Caki2 (cell line): ENCODE data around the gene BANF2. TPM values are rescaled to one million over a fixed set of nuclear protein-coding genes. Genes with fewer than 3 reads are reported as not detected.

Source experiments
- DNase-seq: peaks from one replicate; pipeline ENCODE4 v3.0.0-alpha.2; 2015; ENCODE audit warnings: low read depth
- in situ Hi-C: cut with HindIII; loops from 2 replicates; pipeline ENCODE4 v1.10.0; 2016; ENCODE audit warnings: low sequenced_read_pairs, low pct_unique_long_range_greater_than_20kb, mixed read lengths
- total RNA-seq: library from RNA; depleted of rRNA; stranded (reverse); fragments of >200 nt; shearing (Covaris generic); gene quantifications from 2 replicates; pipeline ENCODE4 v1.2.3, GENCODE V29; 2014; ENCODE audit warnings: low replicate concordance

Gene BANF2
- total RNA-seq, 1 experiment from 2014 or later: not detected

DNA sequence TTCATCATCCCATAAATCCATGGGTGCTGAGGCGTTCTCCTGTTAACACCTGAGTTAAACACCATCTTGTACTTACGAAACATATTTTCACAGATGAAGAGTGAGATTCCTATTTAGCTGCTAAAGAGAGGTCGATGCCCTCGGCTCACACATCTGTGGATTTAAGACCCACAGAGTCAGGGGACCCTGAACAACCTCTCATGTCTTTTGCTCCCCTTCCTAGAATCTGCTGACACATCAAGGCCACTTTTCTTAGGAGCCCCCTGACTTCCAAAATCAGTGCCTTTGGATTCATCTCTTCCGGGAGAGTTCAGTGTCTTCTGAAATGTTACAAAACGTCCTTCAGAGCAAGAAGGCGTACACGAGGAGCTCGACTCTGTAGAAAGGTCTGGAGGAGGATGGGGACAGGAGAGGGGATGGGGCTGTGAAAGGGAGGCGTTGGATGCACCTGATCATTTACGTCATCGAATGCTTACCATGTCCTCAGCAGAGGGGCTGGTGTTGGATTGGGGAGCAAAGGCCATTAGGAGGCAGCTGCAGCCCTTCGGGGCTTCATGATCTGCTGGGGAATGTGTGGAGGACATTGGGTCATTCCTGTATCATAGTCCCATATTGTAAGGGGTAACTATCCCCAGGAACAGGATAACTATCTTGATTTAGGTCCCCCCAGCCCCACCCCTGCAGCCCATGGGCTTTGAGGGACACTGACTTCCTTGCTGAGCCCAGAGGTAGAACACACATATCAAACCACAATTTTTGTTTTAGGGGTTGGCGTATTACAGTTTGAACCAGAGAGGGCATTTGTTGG lies 22.9 kb downstream of the BANF2 start:
- no peak for DNase-seq
- in situ Hi-C loops: no loop called here

DNA sequence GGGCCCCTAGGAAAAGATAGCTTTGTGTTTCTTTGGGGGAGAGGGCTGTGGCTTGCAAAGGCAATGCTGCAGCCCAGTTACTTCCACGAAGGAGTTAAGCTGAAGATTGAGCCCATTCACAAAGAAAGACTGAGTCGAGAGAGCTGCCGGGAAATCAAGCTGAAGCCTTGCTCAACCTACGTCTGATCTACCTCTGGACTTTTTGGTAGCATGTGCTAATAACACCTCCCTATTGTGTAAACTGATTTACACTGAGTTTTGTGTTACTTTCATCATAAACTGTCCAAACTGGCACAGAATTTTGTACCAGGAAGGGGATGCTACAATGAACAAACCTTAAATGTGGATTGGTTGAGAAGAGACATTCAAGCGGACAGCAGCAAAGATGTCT lies 23.5 kb downstream of the BANF2 start:
- in situ Hi-C loops: no loop called here
- no peak for DNase-seq

DNA sequence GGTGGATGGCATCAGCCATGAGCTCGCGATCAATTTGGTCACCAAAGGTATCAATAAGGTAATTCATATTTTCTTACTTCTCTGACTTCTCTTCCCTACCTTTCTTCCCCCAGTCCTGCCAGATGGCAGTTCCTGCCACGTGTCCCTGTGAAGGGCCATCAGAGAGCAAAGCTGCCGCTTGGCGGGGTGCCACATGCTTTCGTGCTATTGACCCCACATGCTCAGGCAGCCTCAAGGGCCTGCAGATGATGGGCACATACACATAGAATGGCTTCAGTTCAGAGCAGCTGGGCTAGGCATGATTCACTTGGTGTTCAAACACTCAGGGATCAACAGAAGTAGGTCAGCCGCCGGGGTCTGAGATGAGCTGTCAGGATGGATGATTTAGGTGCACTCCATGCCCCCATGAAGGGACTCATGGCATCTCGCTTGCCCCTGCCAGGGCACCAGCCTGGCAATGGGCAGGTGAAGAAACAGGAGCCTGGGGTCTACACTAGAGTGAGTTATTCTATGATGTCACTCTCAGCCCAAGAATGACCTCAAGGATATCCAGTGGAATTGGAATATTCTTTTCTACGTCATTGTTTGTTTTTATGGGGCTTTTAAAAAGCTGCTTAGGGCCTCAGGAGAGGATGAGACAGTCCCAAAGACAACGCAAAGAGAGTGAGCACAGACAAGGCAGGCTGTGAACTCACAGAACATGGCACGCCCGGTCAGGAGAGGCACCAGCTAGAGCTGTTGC lies 25.5 kb downstream of the BANF2 start:
- in situ Hi-C loops: no loop called here
- no peak for DNase-seq

DNA sequence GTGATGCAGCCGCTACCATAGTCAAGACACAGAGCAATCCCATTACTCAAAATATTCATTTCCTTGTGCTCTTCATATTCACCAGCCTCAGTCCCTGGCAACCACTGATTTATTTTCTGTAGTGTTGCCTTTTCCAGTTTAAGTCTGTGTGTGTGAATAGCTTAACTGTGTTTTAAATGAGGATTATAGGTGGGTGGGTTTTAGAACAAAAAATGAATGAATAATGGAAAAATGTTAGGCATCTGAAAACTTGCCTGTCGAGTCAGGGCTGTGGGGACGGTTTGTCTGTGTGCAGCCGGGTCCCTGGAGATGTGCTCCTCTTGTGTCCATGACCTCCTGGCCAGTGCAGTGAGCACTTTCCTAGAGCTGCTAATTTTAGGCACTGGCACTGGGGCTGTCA lies 27.1 kb downstream of the BANF2 start:
- in situ Hi-C loops: no loop called here
- DNase-seq: no peak

DNA sequence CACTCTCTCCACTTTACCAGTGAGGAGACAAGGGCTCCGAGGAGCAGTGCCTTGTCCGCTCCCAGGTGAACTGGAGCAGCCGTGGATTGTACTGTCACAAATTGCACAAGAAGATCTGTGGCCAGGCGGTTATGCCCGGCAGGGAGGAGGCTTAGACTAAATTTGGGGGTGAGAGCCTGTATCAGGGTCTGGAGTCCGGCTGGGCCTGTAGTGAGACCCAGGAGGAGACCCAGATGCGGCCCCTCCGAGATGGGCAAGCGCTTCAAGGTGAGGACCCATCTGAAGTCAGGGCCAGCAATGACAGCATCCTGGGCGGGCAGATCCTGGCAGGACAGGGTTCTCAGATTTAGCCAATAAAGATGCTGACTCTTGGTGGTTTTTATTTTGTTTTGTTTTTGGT lies 27.6 kb downstream of the BANF2 start:
- DNase-seq: no peak
- in situ Hi-C loops: no loop called here

DNA sequence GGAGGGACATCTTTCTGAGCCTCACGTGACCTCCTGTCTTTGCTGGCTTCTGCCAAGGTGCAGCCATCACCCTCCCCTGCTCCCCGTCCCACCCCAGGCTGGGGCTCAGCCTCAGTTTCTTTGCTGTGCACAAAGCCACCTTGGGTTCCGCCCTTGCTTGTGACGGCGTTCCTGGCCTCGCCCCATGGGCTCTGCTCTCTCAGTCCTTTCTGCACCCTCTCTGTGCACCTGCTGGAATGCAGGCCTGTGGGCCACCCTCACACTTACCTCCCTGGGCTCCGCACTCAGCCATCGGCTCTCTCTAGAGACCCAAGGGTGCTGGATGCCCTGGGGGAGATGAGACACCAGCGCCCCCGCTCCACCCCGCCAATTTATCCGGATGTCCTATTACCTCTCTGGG lies 28.3 kb downstream of the BANF2 start:
- in situ Hi-C loops: no loop called here

DNA sequence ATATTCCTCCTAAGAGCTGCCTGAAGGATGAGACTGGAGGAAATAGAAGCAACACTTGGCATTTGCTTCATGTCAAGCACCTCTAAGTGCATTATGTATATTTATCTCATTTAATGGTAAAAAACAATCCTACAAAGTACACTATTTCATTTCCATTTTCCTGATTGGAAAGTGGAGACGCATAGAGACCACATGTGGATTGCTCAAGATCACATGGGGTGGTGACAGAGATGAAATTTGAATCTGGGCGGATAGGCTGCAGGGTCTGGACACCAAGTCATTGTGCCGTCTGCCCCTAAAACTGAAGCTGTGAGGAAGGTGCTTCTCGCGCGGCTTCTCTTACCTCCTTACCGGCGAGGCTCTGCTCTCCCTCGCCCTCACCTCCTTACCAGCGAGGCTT lies 30.3 kb downstream of the BANF2 start:
- DNase-seq: no peak
- in situ Hi-C loops: no loop called here

More for the DNA sequence above, 28.3 kb downstream of the BANF2 start:
- DNase-seq: no peak

DNA sequence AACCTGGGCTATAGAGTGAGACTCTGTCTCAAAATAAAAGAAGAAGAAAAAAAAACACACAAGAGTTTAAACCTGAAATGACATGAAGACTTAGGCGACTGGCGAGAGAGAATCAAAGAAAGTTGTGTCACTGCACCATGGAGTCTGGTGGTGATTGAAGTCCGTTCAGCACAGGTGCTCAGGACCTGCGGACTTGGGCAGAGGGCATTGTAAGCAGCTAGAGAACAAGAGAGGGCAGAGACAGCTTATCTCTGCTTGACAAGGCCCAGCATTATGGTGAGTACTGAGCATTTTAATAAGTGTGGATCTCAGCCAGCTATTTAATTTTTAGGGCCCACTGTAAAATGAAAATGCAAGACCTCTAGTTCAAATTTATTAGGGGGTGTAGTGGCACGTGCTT lies 31.5 kb downstream of the BANF2 start:
- in situ Hi-C loops: no loop called here

DNA sequence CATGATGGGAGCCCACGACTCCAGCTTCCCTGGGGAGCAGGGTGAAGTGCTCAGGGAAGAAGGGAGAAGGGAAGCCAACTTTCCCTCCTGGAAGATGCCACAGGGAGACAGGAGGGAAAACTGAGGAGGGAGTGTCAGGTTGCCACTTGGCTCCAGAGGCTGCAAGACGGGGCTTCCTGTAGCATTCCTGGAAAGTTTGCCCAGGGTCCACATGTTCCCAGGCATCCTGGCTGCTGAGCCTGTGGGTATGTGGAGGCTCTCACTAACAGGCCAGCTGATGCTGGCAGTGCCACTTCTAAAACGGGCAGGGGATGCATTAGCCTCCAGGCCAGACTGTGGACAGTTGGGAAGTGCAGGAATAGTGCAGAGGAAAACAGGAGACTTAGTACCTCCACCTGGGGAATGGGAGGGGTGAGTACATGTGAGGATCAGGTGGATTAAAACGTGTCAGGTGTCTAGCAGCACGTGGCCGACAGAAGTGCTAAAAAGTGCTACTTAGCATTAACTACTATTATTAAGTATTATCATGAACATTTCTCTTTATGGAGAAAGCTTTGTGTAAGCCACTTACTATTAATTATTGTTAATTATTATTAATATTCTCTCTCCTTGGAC lies 33.2 kb downstream of the BANF2 start:
- in situ Hi-C loops: no loop called here
- DNase-seq: no peak

More for the DNA sequence above, 31.5 kb downstream of the BANF2 start:
- no peak for DNase-seq

DNA sequence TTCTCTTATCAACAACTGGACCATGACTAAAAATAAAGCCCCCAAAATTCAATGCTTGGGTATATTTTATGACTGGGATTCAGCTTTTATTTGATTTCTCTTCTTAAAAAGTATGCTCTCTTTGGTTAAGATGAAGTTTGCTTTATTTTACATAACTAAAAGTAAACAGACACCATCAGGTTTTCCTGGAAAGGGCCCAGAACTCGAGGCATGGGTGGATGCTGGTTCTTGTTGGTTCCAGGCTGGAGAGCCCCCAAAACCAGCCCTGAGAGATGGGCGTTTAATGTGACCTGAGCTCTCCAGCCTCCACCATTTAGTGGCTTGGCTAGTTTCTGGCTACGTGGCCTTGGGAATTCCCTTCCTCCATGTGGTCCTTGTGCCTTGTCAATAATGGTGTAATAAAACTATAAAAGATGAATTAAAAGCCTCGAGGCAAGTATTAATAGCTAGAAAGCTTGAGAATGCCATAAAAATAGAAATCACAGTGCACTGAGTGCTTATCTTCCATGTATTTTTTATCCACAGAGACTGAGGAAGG lies 34.1 kb downstream of the BANF2 start:
- in situ Hi-C loops: no loop called here
- DNase-seq: no peak

DNA sequence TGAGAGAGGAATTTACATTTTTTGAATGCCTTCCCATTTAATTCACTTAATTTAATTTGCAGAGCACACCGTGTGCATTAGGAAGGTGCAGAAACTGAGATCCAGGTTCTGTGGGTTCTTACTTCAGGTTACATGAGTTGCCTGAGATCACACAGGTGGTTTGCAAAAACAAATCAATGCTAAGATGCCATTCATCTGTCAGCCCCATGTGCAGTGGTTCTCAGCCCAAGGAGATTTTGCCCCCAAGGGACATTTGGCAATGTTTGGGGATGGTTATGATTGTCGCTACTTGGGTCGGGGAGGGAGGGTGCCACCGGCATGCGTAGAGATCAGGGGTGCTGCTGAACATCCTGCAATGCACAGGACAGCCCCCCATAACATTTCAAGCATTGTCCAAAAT lies 34.6 kb downstream of the BANF2 start:
- no peak for DNase-seq
- in situ Hi-C loops: no loop called here

DNA sequence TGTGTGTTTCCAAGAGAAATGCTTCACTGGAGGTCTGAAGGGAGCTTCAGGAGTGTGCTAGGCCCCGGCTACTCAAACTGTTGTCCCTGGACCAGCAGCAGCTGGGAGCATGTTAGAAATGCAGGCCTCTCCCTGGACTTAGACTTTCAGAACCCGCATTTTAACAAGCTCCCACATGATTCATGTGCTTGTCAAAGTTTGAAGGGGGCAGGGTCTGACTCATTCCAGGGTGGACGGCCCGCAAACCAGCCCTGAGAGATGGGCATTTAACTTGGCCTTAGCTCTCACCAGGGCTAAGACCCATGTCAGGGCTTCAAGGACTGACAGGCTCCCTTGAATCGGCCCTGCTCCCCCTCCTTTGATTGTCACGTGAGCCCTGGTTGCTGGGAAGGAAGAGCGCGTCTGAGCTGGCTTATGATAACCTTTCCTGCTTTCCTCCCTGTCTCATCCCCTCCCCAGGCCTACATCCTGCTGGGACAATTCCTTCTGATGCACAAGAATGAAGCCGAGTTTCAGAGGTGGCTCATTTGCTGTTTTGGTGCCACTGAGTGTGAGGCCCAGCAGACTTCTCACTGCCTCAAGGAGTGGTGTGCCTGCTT lies 35.5 kb downstream of the BANF2 start:
- in situ Hi-C loops: no loop called here
- no peak for DNase-seq

DNA sequence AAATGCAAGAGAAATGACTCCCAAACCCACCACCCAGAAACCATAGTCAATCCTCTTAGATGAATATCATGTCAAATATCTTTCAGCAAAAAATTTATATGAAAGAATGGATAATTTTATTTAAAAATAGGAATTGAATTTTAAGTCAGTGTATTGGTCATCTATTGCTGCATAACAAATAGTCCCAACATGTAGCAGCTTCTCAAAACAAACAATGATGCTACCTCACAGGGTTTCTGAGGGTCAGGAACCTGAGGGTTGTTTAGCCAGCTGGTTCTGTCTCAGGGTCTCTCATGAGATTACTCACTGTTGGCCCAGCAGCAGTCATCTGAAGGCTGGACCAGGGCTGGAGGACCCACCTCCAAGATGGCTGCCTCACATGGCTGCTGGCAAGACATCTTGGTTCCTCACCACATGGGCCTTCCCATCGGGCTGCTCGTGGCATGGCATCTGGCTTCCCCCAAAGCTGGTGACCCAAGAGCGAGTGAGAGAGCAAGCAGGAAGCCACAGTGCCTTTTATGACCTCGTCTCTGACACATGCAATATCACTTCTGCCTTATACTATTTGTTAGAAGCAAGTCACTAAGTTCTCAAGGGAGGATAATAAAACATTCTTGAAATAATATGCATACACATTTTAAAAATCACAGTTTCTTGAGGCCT lies 36.3 kb downstream of the BANF2 start:
- in situ Hi-C loops: no loop called here

DNA sequence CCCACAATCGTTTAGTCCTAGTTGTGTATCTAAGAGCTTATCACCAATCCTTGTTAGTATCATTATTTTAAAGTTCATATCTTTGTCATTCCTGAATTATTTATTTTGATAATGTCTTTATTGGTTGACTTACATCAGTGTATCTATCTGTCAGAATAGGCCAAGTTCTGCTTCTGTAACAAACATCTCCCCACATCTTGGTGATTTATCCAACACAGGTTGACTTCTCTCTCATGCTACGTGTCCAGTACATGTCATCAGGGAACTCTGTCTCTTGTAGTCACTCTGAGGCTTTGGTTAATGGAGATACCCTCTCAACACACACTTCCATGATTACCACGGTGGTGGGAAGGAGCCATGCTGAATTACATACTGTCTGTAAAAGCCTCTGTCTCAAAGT lies 38.4 kb downstream of the BANF2 start:
- in situ Hi-C loops: no loop called here
- no peak for DNase-seq

More for the DNA sequence above, 36.3 kb downstream of the BANF2 start:
- no peak for DNase-seq

DNA sequence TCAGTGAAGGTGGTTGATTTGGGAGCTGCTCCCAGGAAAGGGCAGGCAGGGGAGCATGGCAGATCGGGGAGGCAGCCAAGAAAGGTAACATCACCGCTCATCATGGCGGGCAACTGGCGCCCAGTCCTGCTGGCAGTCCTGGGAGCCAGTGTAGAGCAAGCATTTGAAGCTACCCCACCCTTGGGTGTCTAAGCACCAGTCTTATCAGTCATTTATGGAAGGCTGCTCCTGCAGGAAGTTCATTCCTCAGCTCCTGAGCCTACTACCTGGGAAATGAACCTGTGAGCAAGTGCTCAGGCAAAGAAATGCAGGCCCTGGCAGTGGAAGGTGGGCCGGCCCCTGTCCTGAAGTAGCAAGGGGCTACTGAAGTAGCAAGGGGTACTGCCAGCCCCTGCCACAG lies 41.5 kb downstream of the BANF2 start:
- DNase-seq: no peak
- in situ Hi-C loops: no loop called here

DNA sequence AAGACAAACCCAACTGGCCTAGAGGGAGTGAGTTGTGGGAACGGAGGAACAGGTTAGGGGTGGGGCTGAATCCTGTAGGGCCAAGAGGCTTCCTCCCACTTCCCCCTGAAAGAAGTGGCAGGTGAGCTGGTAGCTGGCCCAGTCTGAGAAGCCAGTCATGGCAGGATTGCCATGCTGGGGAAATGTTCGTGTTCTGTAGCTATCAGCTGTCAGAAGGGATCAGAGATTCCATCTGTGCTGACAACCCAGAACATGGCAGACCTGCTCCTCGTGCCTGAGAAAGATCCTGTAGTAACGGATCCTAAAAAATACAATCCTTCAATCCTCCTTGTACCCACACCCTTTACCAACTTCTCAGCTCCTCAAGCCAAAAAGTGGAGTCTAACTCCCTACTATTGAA lies 43.0 kb downstream of the BANF2 start:
- in situ Hi-C loops: no loop called here
- DNase-seq: no peak

DNA sequence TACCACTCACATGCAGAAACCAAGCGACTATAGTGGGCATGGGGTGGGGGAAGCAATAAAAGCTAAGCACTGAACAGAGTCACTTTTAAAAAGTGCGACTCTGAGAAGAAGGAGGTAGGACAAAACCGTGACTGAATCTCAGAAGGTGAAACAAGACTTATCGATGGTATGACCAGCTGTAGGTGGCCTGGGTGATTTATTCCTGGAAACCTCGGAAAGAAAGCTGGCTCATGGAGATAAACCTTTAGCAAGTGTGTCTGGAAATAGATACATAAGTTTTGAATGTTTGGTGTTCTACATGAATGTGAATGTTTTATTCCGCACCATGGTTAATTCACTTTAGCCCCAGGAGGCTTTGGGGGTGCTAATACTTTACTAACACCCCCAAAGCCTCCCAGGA lies 43.9 kb downstream of the BANF2 start:
- DNase-seq: no peak
- in situ Hi-C loops: no loop called here

DNA sequence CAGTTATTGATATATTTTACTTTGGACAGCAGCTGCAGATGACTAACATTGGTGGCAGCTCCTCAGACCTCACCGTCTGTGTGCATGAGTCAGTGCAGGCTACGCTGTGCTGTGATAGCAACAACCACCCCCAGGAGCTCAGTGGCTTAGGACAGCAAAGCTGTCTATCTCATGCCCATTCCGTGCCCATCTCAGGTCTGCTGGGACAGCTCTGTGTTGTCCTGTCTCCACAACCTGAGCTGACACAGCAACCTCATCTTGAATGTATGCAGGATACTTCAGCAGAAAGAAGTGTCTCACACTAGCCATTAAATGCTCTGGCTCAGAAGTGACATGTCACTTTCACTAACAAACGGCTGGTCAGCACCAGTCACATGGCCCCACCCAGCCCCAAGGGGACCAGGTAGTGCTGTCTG lies 47.7 kb downstream of the BANF2 start:
- in situ Hi-C loops: no loop called here
- peak; percentile 58 for DNase-seq
